DND-41 (cell line): ENCODE measurements around the gene BRD1.

ENCODE experiments used
- ATAC-seq: fragments of 200-7000 bp; cut with Tn5 transposase; 3 replicates; pipeline ENCODE4 v1.9.1; 2021; ENCODE audit warnings: low read depth; ENCODE audit not compliant: insufficient read depth
- DNase-seq: peaks from one replicate; pipeline ENCODE4 v3.0.0-alpha.2; 2020
- H2AFZ ChIP-seq: 2 replicates; pipeline ENCODE4 v1.6.0; 2012; ENCODE audit warnings: low read depth, low read length
- H3K27ac ChIP-seq: 2 replicates; pipeline ENCODE4 v1.5.1; 2012; ENCODE audit warnings: low read length, inconsistent platforms
- H3K27me3 ChIP-seq: fragments of 200-600 bp; sonication (generic); 2 replicates; pipeline ENCODE4 v1.6.0; 2012; ENCODE audit warnings: low read length, mild to moderate bottlenecking, inconsistent platforms; ENCODE audit not compliant: insufficient read depth, poor library complexity
- H3K36me3 ChIP-seq: 2 replicates; pipeline ENCODE4 v1.5.1; 2012; ENCODE audit warnings: low read length, inconsistent platforms; ENCODE audit not compliant: insufficient read depth
- H3K4me1 ChIP-seq: 2 replicates; pipeline ENCODE4 v1.5.1; 2012; ENCODE audit warnings: mild to moderate bottlenecking, low read length; ENCODE audit not compliant: insufficient read depth
- H3K4me2 ChIP-seq: 2 replicates; pipeline ENCODE4 v1.6.0; 2012; ENCODE audit warnings: mild to moderate bottlenecking, moderate library complexity, low read length, inconsistent platforms; ENCODE audit not compliant: insufficient read depth
- H3K4me3 ChIP-seq, 2 experiments: fragments of 200-600 bp in 1 of 2; shearing (Covaris generic) in 1 of 2; 2 replicates each; pipeline ENCODE4 v1.5.1; 2012 to 2016; ENCODE audit warnings: inconsistent platforms in 2 of 2, low read length in 2 of 2, mild to moderate bottlenecking in 2 of 2, low read depth in 1 of 2, moderate library complexity in 1 of 2
- H3K79me2 ChIP-seq: 2 replicates; pipeline ENCODE4 v1.6.0; 2012; ENCODE audit warnings: low read length, inconsistent platforms; ENCODE audit not compliant: insufficient read depth
- H3K9ac ChIP-seq: 2 replicates; pipeline ENCODE4 v1.6.0; 2012; ENCODE audit warnings: low read depth, mild to moderate bottlenecking, inconsistent platforms, low read length, moderate library complexity
- H3K9me3 ChIP-seq: 2 replicates; pipeline ENCODE4 v1.5.1; 2012; ENCODE audit warnings: low read length, moderate library complexity, mild to moderate bottlenecking, inconsistent platforms; ENCODE audit not compliant: insufficient read depth, severe bottlenecking
- H4K20me1 ChIP-seq: 2 replicates; pipeline ENCODE4 v1.6.0; 2012; ENCODE audit warnings: low read length; ENCODE audit not compliant: insufficient read depth
- EZH2 ChIP-seq: IDR thresholded peaks from 3 replicates; pipeline ENCODE4 v1.6.1; 2012; ENCODE audit warnings: borderline replicate concordance, low read depth, mild to moderate bottlenecking, moderate library complexity, low read length, inconsistent platforms; ENCODE audit not compliant: severe bottlenecking
- TF ChIP-seq, protein P1 (sequence below): IDR thresholded peaks from 2 replicates; pipeline ENCODE4 v1.5.1; 2012; ENCODE audit warnings: borderline replicate concordance, low read length, moderate library complexity, mild to moderate bottlenecking; ENCODE audit not compliant: poor library complexity, severe bottlenecking; ENCODE audit errors: extremely low read depth

The BRD1 gene

DNA sequence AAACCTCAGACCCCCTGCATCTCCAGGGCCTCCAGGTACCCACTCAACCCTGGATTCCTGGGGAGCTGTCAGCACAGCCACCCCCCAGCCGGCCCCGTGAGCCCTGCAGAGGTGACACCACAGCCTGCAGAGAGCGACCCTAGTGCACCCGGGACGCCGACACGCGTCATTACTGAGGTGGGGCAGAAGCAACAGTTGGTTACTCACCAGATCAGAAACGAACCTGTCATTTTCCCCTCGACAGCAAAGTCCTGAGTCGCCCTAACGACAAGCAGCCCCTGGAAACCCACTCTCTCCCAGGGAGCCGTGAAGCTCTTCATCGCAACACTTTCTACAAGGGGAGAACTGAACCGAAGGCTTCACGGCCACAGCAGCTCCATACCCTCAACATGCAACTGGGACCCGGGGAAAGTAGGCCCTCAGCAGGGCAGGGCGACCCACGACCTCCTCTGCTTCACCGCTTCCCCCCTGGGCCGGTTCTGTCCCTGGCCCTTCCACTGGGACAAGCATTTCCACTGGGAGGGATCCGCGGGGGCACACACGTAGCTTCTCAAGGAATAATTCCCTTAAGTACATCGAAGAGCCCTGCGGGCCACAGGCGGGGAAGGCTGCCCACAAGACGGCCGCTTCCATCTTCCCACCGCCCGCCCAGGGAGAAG, 1.6 kb downstream of the BRD1 start:
- Histone ChIP-seq H3K79me2 (peaks cover 65% of the 10 kb centered on the region), H3K4me1 (peaks cover 52% of the 10 kb centered on the region), H3K4me2 (peak overlapping the region; percentile 97), H2AFZ (no peak overlapping the region), H3K27me3 (no peaks in the 10 kb centered on the region), H4K20me1 (peaks cover 56% of the 10 kb centered on the region), H3K9me3 (no peaks in the 10 kb centered on the region), H3K36me3 (peaks cover 45% of the 10 kb centered on the region), H3K4me3 (peak overlapping the region; percentile 82 to 98), H3K27ac (peak overlapping the region; percentile 75), H3K9ac (peak overlapping the region; percentile 93)
- DNase-seq (peak; percentile 58), ATAC-seq (peak; percentile 64)
- TF ChIP-seq, protein P1, sequence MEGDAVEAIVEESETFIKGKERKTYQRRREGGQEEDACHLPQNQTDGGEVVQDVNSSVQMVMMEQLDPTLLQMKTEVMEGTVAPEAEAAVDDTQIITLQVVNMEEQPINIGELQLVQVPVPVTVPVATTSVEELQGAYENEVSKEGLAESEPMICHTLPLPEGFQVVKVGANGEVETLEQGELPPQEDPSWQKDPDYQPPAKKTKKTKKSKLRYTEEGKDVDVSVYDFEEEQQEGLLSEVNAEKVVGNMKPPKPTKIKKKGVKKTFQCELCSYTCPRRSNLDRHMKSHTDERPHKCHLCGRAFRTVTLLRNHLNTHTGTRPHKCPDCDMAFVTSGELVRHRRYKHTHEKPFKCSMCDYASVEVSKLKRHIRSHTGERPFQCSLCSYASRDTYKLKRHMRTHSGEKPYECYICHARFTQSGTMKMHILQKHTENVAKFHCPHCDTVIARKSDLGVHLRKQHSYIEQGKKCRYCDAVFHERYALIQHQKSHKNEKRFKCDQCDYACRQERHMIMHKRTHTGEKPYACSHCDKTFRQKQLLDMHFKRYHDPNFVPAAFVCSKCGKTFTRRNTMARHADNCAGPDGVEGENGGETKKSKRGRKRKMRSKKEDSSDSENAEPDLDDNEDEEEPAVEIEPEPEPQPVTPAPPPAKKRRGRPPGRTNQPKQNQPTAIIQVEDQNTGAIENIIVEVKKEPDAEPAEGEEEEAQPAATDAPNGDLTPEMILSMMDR = no peak
- TF ChIP-seq EZH2 = no peak

DNA sequence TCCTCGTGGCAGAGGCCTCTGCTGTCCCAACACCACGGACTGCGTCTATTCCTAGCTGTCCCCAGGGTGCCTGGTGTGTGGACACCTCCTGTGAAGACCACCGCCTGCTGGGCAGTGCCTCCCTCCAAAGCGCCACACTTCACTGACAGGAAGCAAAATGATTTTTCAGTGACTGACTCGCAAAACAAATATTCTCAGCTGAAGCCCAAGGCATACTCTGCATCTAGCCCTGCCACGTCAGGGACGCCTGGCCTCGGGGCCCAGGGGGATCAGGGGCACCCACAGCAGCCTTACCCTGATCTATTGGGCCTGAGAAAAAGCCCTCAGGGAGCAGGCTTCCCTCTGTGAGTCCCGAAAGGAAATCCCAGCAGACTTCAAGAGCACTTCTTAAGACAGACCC, 2.2 kb downstream of the BRD1 start:
- Histone ChIP-seq H3K27ac (peak overlapping the region; percentile 75), H3K4me2 (peak overlapping the region; percentile 97), H3K9me3 (no peaks in the 10 kb centered on the region), H4K20me1 (peaks cover 63% of the 10 kb centered on the region), H2AFZ (no peak overlapping the region), H3K4me3 (peak overlapping the region; percentile 82 to 98; a peak in 3 of 4 replicates), H3K9ac (peak overlapping the region; percentile 93), H3K27me3 (no peaks in the 10 kb centered on the region), H3K79me2 (peaks cover 71% of the 10 kb centered on the region), H3K4me1 (peaks cover 52% of the 10 kb centered on the region), H3K36me3 (peaks cover 52% of the 10 kb centered on the region)
- no peak for TF ChIP-seq EZH2
- TF ChIP-seq, protein P1 = no peak
- DNase-seq (no peak), ATAC-seq (no peak)

DNA sequence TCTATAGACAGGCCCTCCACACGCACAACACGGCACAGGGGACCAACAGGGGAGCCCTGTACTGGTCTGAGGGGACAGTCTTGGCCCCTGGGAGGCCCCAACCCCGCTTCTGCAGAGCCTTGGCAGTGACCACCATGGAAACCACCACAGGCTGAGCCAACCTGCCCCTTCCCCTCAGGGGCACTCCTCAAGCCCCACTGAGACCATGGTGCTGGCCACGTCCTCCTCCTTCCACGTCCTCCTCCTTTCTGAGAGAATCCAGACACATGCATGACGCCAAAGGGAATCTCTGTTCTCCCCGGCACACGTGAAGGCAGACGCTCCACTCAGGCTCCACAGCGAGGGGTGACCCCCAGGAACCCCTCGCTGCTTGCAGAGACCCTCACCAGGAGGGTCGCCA, 2.7 kb downstream of the BRD1 start:
- peaks cover 57% of the 10 kb centered on the region for H3K36me3 ChIP-seq
- H3K4me3 ChIP-seq = peak overlapping the region in 1 of 2 experiments; percentile 82; a peak in 2 of 4 replicates
- no peaks in the 10 kb centered on the region for H3K9me3 ChIP-seq
- H3K27me3 ChIP-seq = no peaks in the 10 kb centered on the region
- H3K79me2 ChIP-seq = peaks cover 76% of the 10 kb centered on the region
- H4K20me1 ChIP-seq = peaks cover 68% of the 10 kb centered on the region
- no peak overlapping the region for H2AFZ ChIP-seq
- TF ChIP-seq EZH2 = no peak
- TF ChIP-seq, protein P1 = no peak
- peak overlapping the region; percentile 97 for H3K4me2 ChIP-seq
- ATAC-seq (no peak), DNase-seq (no peak)
- H3K4me1 ChIP-seq = peaks cover 52% of the 10 kb centered on the region
- peak overlapping the region; percentile 93 for H3K9ac ChIP-seq
- peak overlapping the region; percentile 75 for H3K27ac ChIP-seq
